NK-92 treated with Interleukin-12 subunit alpha and Interleukin-12 subunit beta, amount 100 ng/mL, for 24 hours (cell line): ENCODE results near the gene SEC61G.

Source experiments
- DNase-seq: peaks from one replicate; lab custom pipeline; 2025; lab: John Stamatoyannopoulos, UW

Gene SEC61G

DNA sequence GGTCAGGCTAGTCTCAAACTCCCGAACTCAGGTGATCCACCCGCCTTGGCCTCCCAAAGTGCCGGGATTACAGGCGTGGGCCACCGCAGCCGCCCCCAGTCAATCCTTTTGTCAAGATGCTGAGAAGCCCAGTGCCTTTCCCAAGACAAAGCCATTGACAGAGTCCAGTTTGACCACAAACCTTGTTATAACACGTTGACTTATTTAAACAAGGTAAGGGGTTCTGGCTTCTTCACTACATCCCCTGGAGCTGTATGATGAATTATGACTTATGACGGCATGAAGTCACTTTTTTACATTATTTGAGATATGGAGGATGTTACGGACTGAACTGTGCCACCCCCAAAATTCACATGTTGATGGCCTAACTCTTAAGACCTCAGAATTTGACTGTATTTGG, 5.8 kb upstream of the SEC61G start:
- DNase-seq = no peak

DNA sequence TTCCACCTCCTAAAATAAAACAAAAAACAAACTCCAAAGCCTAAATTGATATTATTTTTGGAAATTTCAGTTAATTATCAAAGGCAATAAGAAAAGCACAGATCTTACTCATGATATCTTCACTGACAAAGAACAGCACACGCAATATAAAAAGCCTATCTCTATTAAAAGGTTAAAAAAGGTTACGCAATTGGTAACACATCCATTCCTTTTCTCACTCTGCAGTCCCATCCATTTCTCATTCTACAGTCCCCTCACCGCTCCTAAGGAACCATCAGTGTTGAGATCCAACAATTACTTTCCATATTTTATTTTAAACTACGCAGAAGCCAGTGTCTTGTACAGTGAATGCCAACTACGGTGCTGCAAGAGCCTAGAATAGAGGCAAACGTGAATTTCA, 1.3 kb downstream of the SEC61G start:
- DNase-seq = no peak

DNA sequence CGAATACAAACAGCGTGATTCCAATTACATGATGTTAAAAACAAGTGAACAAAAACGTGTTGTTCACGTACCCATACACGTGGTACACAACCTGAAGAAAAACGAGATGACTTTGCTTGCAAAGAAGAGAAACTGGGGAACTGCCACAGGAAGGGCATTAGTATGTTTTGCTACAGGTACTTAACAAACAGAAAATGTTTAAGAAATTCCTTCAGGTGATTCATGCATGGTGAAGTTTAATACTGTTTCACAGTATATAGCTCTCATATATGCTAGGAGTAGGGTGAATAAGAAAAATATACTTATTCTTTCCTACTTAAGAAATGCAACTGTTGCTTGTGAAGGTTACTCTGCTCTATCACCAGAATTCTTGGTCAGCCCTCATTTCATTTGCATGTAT, 9.8 kb downstream of the SEC61G start:
- no peak for DNase-seq

DNA sequence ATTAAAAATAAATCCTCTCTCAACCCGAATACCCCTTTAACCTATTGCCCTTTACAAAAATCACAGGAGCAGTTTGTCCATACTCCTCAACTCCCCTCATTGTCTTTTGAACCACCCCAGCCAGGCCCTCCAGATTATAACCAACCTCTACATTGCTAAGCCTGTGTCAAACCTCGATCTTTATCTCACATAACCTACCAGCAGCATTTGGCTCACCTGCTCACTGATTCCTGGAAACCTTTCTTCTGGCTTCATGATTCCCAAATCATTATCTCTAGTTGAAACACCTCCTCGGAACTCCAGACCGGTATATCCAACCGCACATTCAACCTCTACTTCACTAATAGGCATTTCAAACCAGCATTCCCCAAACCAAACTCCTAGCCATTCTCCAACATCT, 11.8 kb downstream of the SEC61G start:
- no peak for DNase-seq

DNA sequence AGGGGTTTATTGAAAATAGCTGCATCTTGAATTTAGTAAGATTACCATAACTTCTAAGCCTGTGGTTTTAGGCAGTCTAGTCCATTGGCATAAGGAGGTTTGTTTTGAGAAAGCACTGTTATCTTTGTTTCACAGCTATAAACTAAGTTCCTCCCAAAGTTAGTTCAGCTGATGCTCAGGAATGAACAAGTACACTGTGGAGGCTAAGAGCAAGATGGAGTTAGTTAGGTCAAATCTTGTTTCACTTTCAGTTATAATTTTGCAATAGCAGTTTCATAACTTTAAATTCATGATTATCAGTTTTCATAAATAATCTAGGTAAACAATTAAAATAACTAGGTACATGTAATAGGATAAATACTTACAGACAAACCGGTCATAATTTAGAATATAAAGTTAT, 15.4 kb downstream of the SEC61G start:
- DNase-seq = no peak

DNA sequence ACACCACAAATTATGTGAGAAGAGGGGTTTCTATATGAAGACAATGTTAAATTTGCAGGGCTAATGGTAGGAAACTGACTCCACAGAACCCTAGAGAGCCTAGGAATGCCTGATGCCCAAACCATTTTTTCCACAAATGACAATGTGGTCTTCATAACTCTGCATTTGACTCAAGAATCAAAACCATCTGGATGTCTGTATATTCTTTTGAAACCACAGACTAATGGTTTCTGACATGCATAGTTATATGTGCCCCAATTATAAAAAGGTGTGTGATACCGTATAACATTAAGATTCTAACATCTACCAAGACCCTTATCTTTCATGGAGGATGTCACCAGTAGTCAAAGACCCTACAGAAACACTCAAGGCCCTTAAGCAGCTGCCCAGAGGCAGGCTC, 20.3 kb downstream of the SEC61G start:
- DNase-seq = no peak

DNA sequence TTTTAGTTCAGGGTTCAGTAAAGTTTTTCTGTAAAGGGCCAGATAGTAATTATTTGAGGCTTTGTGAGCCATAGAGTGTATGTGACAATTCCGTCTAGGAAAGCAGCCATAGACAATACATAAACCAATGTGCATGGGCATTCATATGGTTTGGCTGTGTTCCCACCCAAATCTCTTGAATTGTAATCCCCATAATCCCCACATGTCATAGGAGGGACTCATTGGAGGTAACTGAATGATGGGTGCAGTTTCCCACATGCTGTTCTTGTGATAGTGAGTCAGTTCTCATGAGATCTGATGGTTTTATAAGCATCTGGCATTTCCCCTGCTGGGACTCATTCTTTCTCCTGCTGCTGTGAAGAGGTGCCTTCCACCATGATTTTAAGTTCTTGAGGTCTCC, 29.9 kb downstream of the SEC61G start:
- no peak for DNase-seq

DNA sequence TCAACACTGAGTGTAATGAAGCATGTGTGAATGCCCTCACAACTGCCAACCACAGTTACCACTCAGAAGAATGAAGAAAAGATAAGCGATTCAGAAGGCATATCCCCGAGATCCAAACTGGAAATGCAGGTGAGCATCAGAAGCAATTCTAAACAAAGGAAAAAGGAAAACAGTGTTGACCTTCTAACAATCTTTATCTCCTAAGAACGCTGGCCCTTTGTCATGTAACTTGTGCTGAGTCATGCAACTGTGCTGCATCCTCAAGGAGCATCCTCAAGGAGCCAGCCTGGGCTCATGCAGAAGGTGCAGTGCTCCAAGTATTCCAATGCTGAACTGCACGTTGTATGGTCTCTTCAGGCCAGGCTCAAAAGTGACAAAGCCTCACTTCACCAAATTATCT, 30.6 kb downstream of the SEC61G start:
- DNase-seq = no peak

DNA sequence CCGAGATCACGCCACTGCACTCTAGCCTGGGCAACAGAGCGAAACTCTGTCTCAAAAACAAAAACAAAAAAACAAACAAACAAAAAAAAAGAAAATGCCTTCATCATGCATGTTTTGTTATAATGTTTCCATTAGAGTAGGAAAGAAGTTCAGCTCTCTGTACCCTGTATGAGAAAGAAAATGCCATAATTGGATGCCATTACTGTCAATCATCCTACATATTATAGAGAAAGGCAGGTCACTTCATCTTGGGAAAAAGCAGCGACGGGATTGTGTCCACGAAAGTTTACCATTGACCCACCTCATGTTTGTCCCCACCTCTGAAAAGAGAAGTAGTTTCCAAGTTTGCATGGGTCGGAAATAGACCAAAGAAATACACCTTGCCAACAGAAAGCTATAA, 33.8 kb downstream of the SEC61G start:
- no peak for DNase-seq

DNA sequence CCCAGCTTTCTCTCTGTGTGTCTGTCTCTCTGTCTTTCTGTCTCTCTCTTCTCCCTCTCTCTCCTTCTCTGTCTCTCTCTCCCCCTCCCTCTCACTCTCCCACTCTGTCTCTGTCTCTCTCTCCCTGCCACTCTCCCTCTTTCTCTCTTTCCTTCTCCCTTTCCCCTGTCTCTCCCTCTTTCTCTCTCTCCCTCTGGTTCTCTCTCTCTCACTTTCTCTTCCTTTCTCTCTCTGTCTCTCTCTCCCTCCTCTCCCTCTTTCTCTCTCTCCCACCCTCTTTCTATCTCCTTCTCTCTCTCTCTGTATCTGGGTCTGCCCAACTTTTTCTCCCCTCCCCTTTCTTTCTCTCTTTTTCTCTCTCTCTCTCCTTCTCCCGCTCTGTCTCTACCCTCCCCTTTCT, 36.5 kb downstream of the SEC61G start:
- no peak for DNase-seq

DNA sequence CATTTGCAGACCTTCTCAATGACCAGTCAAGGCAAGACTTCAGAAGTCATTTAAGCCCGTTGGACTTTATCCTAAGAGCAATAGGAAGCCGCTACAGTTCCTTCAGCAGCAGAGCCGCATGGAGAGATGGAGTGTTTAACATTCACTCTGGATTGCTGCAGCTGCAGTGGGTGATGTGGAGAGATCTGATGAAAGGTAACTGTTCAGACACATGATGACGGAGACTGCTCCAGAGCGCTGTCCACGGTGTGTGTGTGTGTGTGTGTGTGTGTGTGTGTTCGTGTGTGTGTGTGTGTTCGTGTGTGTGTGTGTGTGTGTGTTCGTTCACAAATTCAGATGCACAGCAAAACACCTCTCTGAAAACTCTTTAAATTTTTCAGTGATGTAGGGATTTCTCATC, 37.0 kb downstream of the SEC61G start:
- DNase-seq = no peak

DNA sequence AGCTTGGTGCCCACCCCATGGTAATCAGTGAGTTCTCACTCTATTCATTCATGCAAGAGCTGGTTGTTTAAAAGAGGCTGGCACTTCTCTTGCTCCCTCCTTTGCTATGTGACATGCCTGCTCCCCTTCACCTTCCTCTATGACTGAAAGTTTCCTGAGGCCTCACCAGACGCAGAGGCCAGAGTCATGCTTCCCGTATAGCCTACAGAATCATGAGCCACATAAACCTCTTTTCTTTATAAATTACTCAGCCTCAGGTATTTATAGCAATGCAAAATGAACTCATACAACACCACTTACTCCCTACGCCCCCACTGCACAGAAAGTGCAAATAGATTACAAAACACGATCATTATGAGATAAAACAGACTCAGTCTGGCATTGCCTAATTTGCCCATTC, 39.0 kb downstream of the SEC61G start:
- DNase-seq = no peak

DNA sequence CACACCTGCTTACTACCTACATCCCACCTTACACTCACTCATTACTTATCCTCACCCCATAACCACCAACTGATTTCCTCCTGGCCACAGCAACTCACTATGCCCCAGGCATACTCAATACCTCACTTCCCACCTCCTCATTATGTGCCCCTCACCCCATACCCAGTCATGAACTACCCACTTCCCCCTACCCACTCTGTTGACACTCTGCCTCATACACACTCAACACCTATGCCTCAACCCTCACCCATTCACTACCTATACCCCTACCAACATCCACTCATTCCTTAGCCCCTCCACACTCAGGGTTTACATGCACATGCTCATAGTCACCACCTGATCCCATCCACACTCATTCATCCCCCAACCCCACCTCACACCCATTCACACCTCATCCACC, 39.6 kb downstream of the SEC61G start:
- DNase-seq = no peak

DNA sequence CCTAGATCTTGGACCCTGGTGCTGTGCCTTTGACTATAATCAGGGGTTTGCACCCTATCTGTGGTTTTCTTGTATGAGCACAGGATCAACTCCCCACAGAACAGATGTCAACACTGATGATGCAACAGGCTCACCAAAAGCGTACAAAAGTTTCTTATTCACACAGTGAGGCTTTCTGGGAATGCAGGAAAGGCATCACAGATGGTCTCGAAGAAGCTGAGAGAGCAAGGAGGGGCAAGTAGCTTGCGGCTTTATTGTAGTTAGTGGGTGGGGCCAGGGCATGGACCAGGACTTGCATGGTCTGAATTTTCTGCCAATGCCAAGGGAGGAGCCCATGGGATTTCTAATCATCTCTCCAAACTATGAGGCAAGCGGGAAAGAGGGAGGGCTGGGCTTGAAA, 46.2 kb downstream of the SEC61G start:
- DNase-seq = no peak

DNA sequence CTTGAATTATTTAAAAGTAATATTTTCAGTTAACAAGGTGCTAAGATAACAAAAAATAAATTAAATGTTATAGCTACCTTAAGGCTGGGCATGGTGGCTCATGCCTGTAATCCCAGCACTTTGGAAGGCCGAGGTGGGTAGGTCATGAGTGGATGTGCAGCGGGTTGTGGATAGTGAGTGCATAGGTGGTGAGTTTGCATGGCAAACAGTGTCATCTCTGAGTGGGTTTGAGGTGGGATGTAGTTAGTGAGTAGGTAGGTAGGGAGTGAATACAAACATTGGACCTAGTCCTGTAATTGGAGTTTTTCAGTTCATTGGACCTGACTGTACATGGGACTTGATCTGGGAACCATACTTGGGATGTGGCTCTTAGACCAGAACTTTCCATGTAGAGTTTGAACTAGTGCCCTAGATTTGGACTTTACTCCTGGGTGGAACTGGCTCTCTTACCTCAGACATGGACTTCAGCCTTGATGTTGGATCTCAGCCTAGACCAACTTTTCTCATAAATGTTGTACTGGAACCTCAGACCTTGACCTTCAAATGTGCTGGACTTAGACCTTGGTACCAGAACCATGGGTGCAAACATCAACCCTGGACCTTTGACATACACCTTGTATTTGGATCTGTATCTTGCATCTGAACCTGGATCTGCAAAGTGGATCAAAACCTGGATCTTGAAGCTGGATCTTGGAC, 47.0 kb downstream of the SEC61G start:
- DNase-seq = no peak

DNA sequence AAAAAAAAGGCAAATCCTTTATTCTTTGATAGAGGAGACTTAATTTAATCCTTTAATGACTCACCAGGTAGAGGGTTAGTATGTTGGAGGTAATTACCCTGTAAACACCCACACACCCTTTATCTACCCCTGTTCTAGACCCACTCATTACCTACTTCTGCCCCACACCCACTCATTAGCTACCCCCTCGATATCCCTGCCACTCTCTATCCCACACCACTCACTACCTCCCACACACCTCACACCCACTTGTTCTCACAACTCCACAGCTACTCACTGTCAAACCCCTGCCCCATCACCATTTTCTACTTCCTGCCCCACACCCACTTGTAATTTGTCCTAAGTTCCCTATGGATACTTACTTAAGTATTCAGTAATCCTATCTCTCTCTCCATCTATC, 49.7 kb downstream of the SEC61G start:
- DNase-seq = no peak

DNA sequence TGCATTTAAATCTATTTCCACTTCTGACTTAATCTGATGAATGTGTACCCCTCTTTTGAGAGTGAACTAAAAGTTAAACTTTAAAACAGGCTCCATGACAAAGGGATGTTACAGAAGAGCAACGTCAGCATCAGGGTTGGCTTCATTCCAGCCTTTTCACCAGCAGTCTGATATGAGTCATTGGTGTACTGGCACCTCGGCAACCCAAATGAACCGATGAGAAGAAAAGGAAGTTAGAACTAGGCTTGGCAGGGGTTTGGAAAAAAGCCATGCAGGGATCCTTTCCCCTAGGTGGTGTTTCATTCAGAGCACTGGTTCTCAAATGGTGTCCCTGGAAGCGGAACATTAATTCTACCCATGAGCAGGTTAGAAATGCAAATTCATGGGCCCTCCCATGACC, 53.6 kb downstream of the SEC61G start:
- DNase-seq = no peak

DNA sequence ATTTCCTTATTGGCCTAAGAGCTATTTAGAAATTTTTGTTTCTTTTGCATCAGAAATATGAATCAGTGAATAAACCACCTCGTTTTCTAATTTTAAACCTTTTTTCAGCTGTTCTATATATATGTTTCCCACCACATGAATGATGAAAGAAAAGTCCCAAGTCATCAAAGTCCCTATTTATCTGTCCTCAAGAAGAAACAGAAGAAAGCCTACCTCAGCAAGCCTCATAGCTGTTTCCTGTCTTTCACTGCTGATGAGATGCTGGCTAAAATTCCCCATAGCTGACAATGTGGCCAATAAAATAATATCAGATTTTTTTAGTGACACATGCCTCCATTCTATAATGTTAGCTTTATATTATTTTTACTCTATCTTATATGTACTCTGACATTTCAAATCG, 54.2 kb downstream of the SEC61G start:
- no peak for DNase-seq
